Fibroblast of skin of left biceps (primary cell): ENCODE data around the gene CCN2.
A peak's percentile ranks its signal among the peaks of the same experiment; 100 is the strongest.

ENCODE experiments used
- DNase-seq, 2 experiments: peaks; one replicate each; pipeline ENCODE4 v3.0.0-alpha.2; 2013; ENCODE audit warnings: low read depth in 2 of 2

Gene CCN2

GRCh38 chr6:131966443-131966842 is 15.3 kb upstream of the CCN2 start:
- DNase-seq: no peak

DNA sequence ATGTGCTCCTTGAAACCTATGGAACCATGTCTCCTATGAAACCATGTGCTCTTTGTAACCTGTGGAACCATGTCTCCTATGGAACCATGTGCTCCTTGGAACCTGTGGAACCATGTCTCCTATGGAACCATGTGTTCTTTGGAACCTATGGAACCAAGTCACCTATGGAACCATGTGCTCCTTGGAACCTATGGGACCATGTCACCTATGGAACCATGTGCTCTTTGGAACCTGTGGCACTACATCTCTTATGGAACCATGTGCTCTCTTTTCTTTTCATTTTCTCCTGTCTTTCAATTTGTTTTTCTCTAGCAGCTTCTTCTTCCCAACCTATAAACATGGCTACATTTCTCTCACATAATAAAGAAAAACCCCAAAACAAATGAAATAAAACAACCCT is 11.9 kb upstream of the CCN2 start:
- DNase-seq: no peak

GRCh38 chr6:131960371-131961133 is 9.4 kb upstream of the CCN2 start:
- DNase-seq: no peak

DNA sequence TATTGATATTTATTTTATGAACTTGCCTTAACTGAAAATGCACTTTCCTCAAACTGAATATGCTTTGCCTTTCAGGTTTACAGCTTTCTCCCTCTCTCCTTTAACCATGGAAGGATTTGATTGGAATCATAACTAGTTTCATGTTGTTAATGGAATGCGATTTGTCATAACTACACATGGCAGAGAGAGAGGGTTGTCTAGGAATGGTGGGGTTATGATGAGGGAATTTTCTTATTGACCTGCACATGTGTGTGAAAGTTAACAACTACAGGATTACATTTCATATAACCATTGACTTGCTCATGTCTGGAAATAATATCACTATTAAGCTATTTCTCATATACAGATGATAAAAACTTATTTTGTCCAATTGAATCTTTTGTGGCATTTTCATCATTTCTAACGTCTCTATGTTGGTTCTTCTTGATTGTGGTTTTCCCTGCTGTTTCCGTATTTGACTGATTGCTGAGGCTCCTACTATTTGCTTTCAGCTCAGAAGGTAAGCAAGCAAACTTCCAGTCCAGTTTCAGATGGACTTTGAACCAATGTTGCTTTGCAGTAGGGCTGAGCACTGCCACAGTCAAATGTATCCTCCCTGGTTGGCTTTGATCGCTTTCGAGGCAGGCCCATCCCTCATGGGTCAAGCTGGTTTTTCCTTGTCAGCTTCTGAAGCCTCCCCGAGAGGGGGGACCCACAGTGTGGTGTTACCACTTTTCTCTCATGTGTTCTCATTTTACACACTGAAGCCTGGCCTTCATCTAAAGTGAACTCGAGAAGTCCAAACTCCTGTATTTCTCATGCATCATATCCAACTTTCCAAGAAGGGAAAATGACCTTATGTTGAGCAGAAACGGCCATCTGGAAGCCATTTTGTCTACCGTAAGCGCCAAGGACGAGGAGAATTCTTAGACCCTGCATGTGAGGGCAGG is 7.6 kb upstream of the CCN2 start:
- no peak for DNase-seq

DNA sequence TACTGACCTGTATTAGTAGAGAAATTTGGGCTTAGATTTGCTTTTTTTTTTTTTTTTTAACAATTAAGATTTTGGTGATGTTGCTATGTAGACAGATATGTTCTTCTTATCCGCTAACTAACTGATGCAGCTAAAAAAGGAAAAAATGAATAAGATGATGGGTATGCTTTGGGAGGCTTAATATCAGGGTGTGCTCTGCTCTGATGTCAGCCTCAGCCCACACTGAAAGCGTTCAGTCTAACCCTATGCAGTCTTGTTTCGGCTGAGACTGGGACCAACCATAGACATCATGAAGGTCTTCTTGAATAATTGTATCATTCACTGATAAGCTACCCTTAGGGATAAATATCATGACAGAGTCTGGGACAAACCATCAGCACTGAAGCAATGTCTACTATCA is 6.9 kb upstream of the CCN2 start:
- no peak for DNase-seq

GRCh38 chr6:131955876-131956275 is 4.7 kb upstream of the CCN2 start:
- DNase-seq: no peak

DNA sequence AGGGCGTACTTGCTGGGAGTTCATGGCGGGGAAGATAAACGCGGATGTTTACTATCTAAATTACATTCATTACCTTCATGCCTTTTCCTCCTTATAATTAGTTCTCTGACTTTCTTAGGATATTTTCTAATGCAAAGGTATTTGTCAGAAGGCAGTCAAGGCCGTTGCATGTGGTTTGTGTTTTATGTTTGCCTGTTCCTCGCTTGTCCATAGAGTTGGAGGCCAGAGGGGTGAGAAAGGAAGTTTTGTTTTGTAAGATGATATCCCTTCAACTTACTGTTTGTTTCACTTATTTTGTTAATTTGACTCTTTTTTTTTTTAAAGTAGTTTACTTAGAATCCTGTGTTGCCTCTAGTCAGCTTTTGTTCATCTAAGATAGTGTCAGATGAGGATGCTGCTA is 4.0 kb upstream of the CCN2 start:
- no peak for DNase-seq

GRCh38 chr6:131954775-131955107 is 3.6 kb upstream of the CCN2 start:
- DNase-seq: peak; percentile 96

DNA sequence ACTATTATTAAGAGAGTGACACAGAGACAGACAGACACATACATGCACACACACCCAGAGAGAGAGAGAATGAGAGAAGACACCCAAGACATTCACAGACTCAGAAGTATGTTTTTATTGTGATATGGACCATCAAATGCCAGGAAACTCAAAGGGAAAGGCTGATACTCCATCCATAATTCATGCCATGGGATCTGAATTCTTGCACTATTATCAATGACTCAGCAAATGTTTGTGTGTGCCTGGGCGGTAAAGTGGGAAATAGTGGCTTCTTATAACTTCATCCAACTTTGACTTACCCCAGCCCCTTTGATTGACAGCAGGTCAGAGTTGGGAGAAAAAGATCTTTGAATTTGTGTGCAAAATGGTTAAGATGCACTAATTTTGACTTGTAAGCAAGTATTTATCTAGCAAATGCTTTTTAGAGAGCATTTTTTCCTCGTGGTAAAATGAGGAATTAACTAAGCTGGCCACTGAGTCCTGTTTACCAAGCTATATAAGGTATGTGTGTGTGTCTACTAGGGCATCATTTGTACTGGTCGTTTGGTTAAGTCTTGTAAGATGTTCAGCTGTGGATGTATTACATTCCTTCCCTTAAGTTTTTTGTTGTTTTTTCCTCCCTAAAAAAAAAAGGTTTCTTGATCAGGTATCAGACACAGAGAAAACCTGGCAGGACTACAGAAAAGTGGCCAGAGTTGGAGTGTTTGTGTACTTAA is 3.0 kb upstream of the CCN2 start:
- no peak for DNase-seq

- no peak for DNase-seq
Observed at GRCh38 chr6:131952886-131953509, 1.8 kb upstream of the CCN2 start.

GRCh38 chr6:131951576-131952230 is 531 bp upstream of the CCN2 start:
- no peak for DNase-seq

DNA sequence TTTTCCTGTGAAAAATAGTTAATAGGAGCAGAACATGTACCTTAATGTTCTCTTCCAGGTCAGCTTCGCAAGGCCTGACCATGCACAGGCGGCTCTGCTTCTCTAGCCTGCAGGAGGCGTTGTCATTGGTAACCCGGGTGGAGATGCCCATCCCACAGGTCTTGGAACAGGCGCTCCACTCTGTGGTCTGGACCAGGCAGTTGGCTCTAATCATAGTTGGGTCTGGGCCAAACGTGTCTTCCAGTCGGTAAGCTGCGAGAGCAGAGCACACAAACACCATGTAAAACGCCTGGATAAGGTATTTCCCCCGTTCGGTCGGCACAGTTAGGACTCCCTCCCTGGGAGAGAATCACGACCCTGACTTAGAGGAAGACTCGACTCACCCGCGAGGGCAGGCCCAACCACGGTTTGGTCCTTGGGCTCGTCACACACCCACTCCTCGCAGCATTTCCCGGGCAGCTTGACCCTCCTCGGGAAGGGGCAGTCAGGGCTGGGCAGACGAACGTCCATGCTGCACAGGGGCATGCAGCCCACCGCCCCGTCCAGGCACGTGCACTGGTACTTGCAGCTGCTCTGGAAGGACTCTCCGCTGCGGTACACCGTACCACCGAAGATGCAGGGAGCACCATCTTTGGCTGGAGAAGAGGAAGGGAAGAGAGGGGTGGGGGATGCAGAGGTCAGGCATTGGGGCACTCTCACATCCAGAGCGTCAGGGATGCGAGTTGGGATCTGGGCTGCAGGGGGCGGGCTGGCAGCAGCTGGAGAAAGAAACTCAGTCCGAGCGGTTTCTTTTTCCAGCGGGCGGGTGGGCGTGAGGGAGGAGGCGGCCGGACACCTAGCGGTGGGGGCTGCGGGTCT is 1.0 kb downstream of the CCN2 start:
- peak in 1 of 2 experiments; percentile 57 for DNase-seq

DNA sequence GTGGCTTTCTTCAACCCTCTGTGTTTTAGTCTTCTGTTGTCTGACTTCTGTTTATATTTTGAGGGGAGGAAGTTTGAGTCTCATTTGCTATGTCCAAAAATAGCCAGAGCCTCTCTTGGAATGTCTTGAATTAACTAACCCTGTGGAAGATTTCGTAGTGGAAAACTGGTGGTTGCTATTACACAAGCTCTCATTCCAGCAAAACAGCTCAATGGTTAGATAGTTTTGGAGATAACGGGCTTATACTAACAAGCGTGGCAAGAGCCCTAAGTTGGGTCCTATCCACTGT is 1.6 kb downstream of the CCN2 start:
- DNase-seq: peak in 1 of 2 experiments; percentile 72

DNA sequence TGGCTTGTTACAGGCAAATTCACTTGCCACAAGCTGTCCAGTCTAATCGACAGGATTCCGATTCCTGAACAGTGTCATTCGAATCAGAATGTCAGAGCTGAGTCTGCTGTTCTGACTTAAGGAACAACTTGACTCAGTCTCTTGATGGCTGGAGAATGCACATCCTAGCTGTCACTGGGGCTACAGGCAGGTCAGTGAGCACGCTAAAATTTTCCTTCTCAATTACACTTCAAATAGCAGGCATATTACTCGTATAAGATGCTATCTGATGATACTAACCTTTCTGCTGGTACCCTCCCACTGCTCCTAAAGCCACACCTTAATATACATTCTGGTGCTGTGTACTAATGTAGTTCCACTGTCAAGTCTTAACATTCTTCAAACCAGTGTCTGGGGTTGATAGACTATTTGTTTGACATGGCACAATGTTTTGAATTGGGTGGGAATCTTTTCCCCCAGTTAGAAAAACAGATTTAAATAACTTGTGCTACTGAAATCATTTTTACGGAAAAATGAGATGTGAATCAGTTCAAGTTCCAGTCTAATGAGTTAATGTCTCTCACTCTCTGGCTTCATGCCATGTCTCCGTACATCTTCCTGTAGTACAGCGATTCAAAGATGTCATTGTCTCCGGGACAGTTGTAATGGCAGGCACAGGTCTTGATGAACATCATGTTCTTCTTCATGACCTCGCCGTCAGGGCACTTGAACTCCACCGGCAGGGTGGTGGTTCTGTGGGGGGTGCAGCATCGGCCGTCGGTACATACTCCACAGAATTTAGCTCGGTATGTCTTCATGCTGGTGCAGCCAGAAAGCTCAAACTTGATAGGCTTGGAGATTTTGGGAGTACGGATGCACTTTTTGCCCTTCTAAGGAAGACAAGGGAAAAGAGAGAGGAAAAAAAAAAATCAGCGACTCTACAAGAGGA is 2.2 kb downstream of the CCN2 start:
- no peak for DNase-seq

- DNase-seq: no peak
Observed at GRCh38 chr6:131947986-131948661, 3.0 kb downstream of the CCN2 start.

DNA sequence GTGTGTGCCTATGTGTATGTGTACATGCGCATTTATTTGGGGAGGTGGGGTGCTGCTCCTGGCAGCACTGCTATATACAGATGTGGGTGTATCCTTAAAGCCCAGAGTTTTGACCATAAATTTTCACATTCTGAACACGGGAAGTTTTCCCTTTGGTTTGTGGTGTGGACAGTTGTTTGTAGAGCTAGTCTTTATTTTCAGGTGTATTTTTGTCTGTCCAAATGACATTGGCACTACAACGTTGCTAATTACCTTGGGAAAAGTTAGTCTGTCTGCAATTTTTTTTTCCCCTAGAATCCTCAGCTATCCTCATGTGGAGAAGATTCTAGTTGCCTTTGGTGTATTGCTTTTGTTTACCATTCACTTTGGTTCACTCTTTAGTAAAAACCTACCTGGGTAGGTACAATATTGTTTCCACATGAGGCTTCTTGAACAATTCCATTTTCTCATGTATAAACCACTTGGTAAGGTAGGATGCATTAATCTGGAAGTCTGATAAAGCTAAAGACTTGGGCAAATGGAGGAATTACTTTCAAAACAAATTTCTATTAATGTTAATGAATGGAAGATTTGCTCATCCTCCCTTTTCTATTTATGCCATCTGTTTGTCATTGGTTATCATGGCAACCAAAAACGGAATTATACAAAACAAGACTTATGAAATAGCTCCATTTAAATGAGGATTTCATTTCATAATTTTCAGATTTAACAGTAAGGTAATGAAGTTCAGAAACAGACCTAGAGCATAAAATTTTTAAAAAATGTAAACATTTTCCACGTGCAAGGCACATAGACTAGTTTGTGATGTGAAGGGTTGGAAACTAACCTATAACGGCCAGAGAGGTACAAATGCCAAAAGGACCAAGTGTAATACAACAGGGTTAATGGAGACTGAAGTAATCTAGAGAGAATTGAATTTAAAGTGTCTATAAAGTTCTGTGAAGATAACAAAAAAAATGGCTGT is 3.9 kb downstream of the CCN2 start:
- DNase-seq: no peak

DNA sequence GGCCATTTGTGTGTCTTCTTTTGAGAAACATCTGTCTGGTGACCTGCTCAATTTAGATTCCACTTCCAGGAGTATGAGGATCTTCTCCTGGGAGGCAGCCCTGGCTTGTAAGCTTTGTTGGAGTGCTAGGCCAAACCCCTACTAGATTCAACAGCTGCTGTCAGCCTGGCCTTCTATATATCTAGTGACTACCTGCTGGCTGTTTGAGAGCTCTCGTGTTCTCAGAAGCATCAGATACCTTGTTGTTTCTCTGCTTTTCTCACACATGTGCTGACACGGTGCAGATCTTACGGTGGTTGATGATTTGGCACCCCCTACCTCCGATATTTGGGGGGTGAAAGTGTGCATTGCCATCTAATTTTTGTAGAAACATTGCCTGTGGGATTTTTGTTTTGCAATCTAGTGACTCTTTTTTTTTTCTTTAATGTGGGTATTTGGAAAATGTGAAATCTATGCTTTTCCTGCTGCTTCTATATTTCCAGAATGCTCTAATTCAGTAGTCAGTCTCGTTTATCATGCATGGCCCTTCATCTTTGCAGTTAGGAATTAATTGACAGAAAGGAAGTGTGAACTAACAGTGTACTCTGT is 4.7 kb downstream of the CCN2 start:
- DNase-seq: no peak
